H9 (cell line): ENCODE data around the gene ME3. TPM values are rescaled to one million over a fixed set of nuclear protein-coding genes. Genes with fewer than 3 reads are reported as not detected.

Experiments
- DNase-seq: peaks from one replicate; pipeline ENCODE4 v3.0.0-alpha.2; 2017
- H2AFZ ChIP-seq: one replicate; pipeline ENCODE4 v1.6.1; 2013; ENCODE audit warnings: mild to moderate bottlenecking, low read length, control low read depth, moderate library complexity
- H2AK5ac ChIP-seq: 2 replicates; pipeline ENCODE4 v1.6.1; 2013; ENCODE audit warnings: low read length, control low read depth, mixed read lengths; ENCODE audit not compliant: insufficient read length
- H2BK120ac ChIP-seq: one replicate; pipeline ENCODE4 v1.6.1; 2013; ENCODE audit warnings: low read depth, mild to moderate bottlenecking, low read length, control low read depth, inconsistent platforms; ENCODE audit not compliant: poor library complexity, severe bottlenecking
- H2BK12ac ChIP-seq: 2 replicates; pipeline ENCODE4 v1.6.1; 2013; ENCODE audit warnings: low read length, control low read depth, mixed read lengths, low read depth; ENCODE audit not compliant: insufficient read length
- H2BK15ac ChIP-seq: 2 replicates; pipeline ENCODE4 v1.6.1; 2013; ENCODE audit warnings: low read depth, low read length, control low read depth
- H2BK20ac ChIP-seq: one replicate; pipeline ENCODE4 v1.6.1; 2013; ENCODE audit warnings: low read depth, mild to moderate bottlenecking, low read length, control low read depth, inconsistent platforms; ENCODE audit not compliant: poor library complexity, severe bottlenecking
- H2BK5ac ChIP-seq: 2 replicates; pipeline ENCODE4 v1.6.1; 2013; ENCODE audit warnings: low read length, control low read depth, mixed read lengths; ENCODE audit not compliant: insufficient read length
- H3K14ac ChIP-seq: 2 replicates; pipeline ENCODE4 v1.6.1; 2013; ENCODE audit warnings: low read length, control low read depth; ENCODE audit not compliant: insufficient read depth
- H3K18ac ChIP-seq: 2 replicates; pipeline ENCODE4 v1.6.1; 2013; ENCODE audit warnings: low read depth, mild to moderate bottlenecking, mixed read lengths, low read length, control low read depth; ENCODE audit not compliant: insufficient read length
- H3K23ac ChIP-seq: 2 replicates; pipeline ENCODE4 v1.6.1; 2013; ENCODE audit warnings: low read length, control low read depth, mixed read lengths, low read depth; ENCODE audit not compliant: insufficient read length
- H3K23me2 ChIP-seq: 2 replicates; pipeline ENCODE4 v1.6.1; 2013; ENCODE audit warnings: low read depth, mild to moderate bottlenecking, mixed read lengths, low read length, control low read depth; ENCODE audit not compliant: insufficient read length, poor library complexity, severe bottlenecking
- H3K27ac ChIP-seq: 2 replicates; pipeline ENCODE4 v1.5.1; 2013; ENCODE audit warnings: low read length, control low read depth, mixed read lengths, low read depth; ENCODE audit not compliant: insufficient read length
- H3K27me3 ChIP-seq: 2 replicates; pipeline ENCODE4 v1.6.1; 2013; ENCODE audit warnings: low read length, control low read depth, inconsistent platforms; ENCODE audit not compliant: insufficient read depth
- H3K4ac ChIP-seq: 2 replicates; pipeline ENCODE4 v1.6.1; 2013; ENCODE audit warnings: low read depth, mild to moderate bottlenecking, control low read depth, inconsistent platforms, low read length, moderate library complexity
- H3K4me1 ChIP-seq: 2 replicates; pipeline ENCODE4 v1.6.1; 2013; ENCODE audit warnings: low read length, control low read depth, inconsistent platforms; ENCODE audit not compliant: insufficient read depth
- H3K4me2 ChIP-seq: 2 replicates; pipeline ENCODE4 v1.6.1; 2013; ENCODE audit warnings: low read length, control low read depth, mixed read lengths; ENCODE audit not compliant: insufficient read length, insufficient read depth
- H3K56ac ChIP-seq: 2 replicates; pipeline ENCODE4 v1.6.1; 2013; ENCODE audit warnings: low read depth, mild to moderate bottlenecking, mixed read lengths, low read length, control low read depth; ENCODE audit not compliant: insufficient read length
- H3K79me1 ChIP-seq: 2 replicates; pipeline ENCODE4 v1.6.1; 2013; ENCODE audit warnings: low read depth, mild to moderate bottlenecking, moderate library complexity, low read length, control low read depth, inconsistent platforms; ENCODE audit not compliant: insufficient read depth, poor library complexity, severe bottlenecking
- H3K79me2 ChIP-seq: 2 replicates; pipeline ENCODE4 v1.6.1; 2013; ENCODE audit warnings: low read length, control low read depth, inconsistent platforms; ENCODE audit not compliant: insufficient read depth
- H3K9ac ChIP-seq: 2 replicates; pipeline ENCODE4 v1.6.1; 2013; ENCODE audit warnings: low read length, control low read depth, mixed read lengths; ENCODE audit not compliant: insufficient read length; ENCODE audit errors: extremely low read depth
- H3K9me3 ChIP-seq: one replicate; pipeline ENCODE4 v1.6.1; 2013; ENCODE audit warnings: low read depth, low read length, inconsistent platforms; ENCODE audit not compliant: control insufficient read depth
- H3T11ph ChIP-seq: one replicate; pipeline ENCODE4 v1.6.1; 2013; ENCODE audit warnings: mild to moderate bottlenecking, low read length, control low read depth, inconsistent platforms
- H4K20me1 ChIP-seq: one replicate; pipeline ENCODE4 v1.6.1; 2013; ENCODE audit not compliant: control insufficient read depth, insufficient read length, insufficient read depth
- H4K5ac ChIP-seq: 2 replicates; pipeline ENCODE4 v1.6.1; 2013; ENCODE audit warnings: low read depth, mild to moderate bottlenecking, mixed read lengths, low read length, control low read depth; ENCODE audit not compliant: insufficient read length
- H4K8ac ChIP-seq: replicated peaks from 2 replicates; pipeline ENCODE4 v1.6.1; 2013; ENCODE audit warnings: low read length, control low read depth, mixed read lengths, low read depth; ENCODE audit not compliant: insufficient read length
- H4K91ac ChIP-seq: 2 replicates; pipeline ENCODE4 v1.6.1; 2013; ENCODE audit warnings: low read depth, mild to moderate bottlenecking, moderate library complexity, mixed read lengths, low read length, control low read depth; ENCODE audit not compliant: insufficient read length
- H3K27ac Mint-ChIP-seq, 3 experiments: 2 replicates in 2 of 3; 3 replicates in 1 of 3; pipeline ENCODE4 v1.8.0; 2020 to 2021; ENCODE audit warnings: mixed read lengths in 3 of 3, mild to moderate bottlenecking in 1 of 3, moderate library complexity in 1 of 3
- H3K27me3 Mint-ChIP-seq: 2 replicates; pipeline ENCODE4 v1.8.0; 2021; ENCODE audit warnings: low read depth, mild to moderate bottlenecking, moderate library complexity, mixed read lengths
- H3K36me3 Mint-ChIP-seq, 3 experiments: 2 replicates in 2 of 3; 3 replicates in 1 of 3; pipeline ENCODE4 v1.8.0; 2020 to 2021; ENCODE audit warnings: low read depth in 3 of 3, mixed read lengths in 3 of 3; ENCODE audit not compliant: insufficient read depth in 1 of 3
- H3K4me1 Mint-ChIP-seq, 2 experiments: 2 replicates each; pipeline ENCODE4 v1.8.0; 2020; ENCODE audit warnings: mixed read lengths in 2 of 2
- H3K4me3 Mint-ChIP-seq, 2 experiments: 2 replicates in 1 of 2; 3 replicates in 1 of 2; pipeline ENCODE4 v1.8.0; 2020 to 2021; ENCODE audit warnings: mild to moderate bottlenecking in 2 of 2, mixed read lengths in 2 of 2, moderate library complexity in 1 of 2
- H3K9me3 Mint-ChIP-seq, 2 experiments: 2 replicates in 1 of 2; 3 replicates in 1 of 2; pipeline ENCODE4 v1.8.0; 2020; ENCODE audit warnings: mild to moderate bottlenecking in 2 of 2, mixed read lengths in 2 of 2, moderate library complexity in 1 of 2
- CTCF ChIP-seq: fragments of 200-600 bp; sonication (generic); conservative IDR thresholded peaks from 3 replicates; pipeline ENCODE4 v1.8.0; 2021; ENCODE audit warnings: antibody characterized with exemption, mild to moderate bottlenecking
- WGBS: extraction: QIAGEN DNeasy Blood & Tissue Kit; methylation state at CpG from one replicate; pipeline ENCODE4 v1.1.7; 2013; ENCODE audit warnings: missing lambda C conversion rate, low lambda C conversion rate, mixed read lengths; ENCODE audit not compliant: insufficient read length; ENCODE audit errors: extremely low coverage; 5-methylcytosine and 5-hydroxymethylcytosine counted together
- total RNA-seq: library from RNA; stranded (reverse); gene quantifications from 2 replicates; pipeline ENCODE4 v1.2.1, GENCODE V29; 2021

ME3 gene
- total RNA-seq, 1 experiment from 2014 or later, result 2.8 TPM

GRCh38 chr11:86463120-86463519 lies 209.3 kb downstream of the ME3 start:
- Histone ChIP-seq H4K5ac (no peak overlapping the region), H2AK5ac (no peak overlapping the region), H3K56ac (no peak overlapping the region), H3K27ac (no peak overlapping the region), H2BK12ac (no peak overlapping the region), H3K23me2 (no peaks in the 10 kb centered on the region), H3K9me3 (no peaks in the 10 kb centered on the region), H2BK5ac (no peak overlapping the region), H3K4ac (no peak overlapping the region), H2BK15ac (no peak overlapping the region), H3T11ph (no peak overlapping the region), H4K91ac (no peak overlapping the region), H3K79me2 (no peaks in the 10 kb centered on the region), H3K18ac (no peak overlapping the region), H3K4me1 (no peaks in the 10 kb centered on the region), H3K23ac (no peak overlapping the region), H2BK120ac (no peak overlapping the region), H2BK20ac (no peak overlapping the region), H2AFZ (no peak overlapping the region), H3K27me3 (no peaks in the 10 kb centered on the region), H3K4me2 (no peak overlapping the region), H4K8ac (no peak overlapping the region), H3K79me1 (no peaks in the 10 kb centered on the region), H3K14ac (0 out of 2 replicates have a peak overlapping the region, but pooled peaks have one; percentile 18), H3K9ac (no peak overlapping the region), H4K20me1 (no peaks in the 10 kb centered on the region)
- no peaks in the 10 kb centered on the region for H3K9me3 Mint-ChIP-seq
- no peak for TF ChIP-seq CTCF
- WGBS, result no CpG with 5 or more reads among the region's 7 CpGs
- H3K36me3 Mint-ChIP-seq, result no peaks in the 10 kb centered on the region
- DNase-seq, result no peak
- H3K4me3 Mint-ChIP-seq, result no peak overlapping the region
- H3K27me3 Mint-ChIP-seq, result peaks cover 2% of the 10 kb centered on the region; the same call in 1 of the 2 replicates
- H3K4me1 Mint-ChIP-seq, result peaks cover 4 to 5% of the 10 kb centered on the region in 2 experiments
- H3K27ac Mint-ChIP-seq, result no peak overlapping the region
